ENCODE measurements around the gene UPK1A.
"Not testable (repeated sequence)": the region's sequence is repeated elsewhere in the genome, so short reads cannot be mapped to it uniquely, and the experiment has no call there.

Gene UPK1A

DNA sequence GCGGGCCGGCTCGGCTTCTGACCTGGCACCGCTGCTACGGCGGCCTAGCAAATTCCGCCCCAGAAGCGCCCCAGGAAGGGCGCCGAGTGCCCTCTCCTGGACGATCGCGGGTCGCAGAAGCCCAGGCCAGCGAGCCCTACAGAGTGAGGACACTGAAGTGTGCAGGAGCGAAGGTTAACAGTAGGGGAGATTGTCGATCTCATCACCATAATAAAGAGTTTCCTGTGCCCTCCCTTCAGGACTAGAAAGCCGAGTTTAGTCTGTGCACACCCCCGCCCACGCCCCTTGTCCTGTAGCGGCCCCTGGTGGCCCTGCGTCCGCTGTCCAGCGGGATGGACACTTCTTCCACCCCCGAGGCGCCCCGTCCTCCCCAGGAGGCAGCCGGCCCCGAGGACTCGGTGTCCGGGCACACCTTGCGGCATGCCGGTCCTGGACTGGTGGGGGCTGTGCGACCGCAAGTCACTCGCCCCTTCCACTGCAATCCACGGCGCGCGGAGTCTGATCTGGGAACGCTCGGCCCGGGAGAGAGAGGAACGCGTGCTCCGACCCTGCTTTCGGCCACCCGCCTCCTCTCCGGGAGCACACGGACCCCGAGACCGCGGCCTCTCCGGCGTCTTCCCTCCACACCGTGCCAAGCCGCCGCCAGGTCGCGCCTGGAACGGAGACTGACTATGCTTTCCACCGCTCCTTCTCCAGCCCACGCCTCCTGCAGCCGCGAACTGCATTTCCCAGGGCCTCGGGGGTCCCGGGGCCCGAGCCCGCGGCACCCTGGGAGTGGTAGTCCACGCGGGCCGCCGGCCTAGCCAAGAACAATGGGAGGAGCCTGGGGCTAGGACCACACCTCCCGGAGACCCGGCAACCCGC lies 50.7 kb downstream of the UPK1A start:
- in situ Hi-C loops (cut with MboI; ENCODE audit: low sequenced_read_pairs), result no loop called here

DNA sequence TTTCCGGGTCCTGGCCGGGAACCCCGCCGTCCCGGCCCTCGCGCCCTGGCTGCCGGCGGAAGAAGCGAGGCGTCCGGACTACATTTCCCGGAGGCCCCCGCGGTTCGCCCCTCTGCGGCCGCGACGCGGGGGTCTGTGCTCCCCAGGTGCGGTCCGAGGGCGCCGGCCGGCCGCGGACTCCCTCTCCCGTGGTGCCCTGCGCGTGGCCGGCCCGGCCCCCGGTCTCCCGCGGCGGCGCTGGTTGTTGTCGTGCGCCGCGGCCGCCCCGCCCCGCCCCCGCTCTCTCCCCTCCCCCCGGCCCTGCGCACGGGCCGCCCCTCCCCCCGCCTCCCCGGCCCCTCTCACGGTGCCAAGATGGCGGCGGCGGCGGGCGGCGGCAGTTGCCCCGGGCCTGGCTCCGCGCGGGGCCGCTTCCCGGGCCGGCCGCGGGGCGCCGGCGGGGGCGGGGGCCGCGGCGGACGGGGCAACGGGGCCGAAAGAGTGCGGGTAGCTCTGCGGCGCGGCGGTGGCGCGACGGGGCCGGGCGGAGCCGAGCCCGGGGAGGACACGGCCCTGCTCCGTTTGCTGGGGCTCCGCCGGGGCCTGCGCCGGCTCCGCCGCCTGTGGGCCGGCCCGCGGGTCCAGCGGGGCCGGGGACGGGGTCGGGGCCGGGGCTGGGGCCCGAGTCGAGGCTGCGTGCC lies 51.5 kb downstream of the UPK1A start, which contains the start of gene KMT2B:
Gene KMT2B (plus strand): TSS at position 339 of the 680 bp plus-strand sequence. CDS start 16 bp downstream, at position 355.
- in situ Hi-C loops (cut with MboI; ENCODE audit: low sequenced_read_pairs), result no loop called here

DNA sequence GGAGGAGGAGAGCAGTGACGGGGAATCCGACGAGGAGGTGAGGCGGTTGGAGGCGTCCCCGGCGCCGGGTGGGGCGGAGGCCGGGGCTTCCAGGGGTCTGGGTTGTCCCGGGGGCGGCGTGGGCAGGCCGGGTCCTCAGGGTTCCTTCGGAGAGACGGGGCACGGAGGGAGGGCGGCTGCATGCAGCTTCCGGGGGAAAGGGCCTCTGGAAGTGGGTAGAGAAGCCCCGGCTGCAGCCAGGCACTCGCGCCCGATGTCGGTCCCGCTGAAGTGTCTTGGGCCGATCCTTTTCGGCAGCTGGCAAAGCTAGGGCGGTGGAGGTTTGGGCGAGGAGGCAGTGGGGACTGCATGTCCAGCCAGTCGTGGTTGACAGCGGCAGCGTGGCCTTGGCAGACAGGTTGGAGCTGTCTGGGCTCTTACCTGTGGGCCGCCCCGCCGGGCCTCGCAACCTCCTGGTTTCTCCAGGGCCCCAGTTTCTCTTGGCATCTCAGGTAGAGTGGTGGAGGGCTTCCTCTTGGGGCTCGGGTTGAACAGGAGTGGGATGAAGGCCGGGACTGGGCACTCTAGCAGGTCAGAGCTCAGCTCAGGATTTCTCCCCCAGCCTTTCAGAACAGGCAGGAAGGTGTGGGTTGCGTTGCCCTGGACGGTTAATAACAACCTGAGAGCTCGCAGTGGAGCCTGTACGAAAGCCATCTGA lies 52.2 kb downstream of the UPK1A start:
- in situ Hi-C loops (cut with MboI; ENCODE audit: low sequenced_read_pairs), result no loop called here

DNA sequence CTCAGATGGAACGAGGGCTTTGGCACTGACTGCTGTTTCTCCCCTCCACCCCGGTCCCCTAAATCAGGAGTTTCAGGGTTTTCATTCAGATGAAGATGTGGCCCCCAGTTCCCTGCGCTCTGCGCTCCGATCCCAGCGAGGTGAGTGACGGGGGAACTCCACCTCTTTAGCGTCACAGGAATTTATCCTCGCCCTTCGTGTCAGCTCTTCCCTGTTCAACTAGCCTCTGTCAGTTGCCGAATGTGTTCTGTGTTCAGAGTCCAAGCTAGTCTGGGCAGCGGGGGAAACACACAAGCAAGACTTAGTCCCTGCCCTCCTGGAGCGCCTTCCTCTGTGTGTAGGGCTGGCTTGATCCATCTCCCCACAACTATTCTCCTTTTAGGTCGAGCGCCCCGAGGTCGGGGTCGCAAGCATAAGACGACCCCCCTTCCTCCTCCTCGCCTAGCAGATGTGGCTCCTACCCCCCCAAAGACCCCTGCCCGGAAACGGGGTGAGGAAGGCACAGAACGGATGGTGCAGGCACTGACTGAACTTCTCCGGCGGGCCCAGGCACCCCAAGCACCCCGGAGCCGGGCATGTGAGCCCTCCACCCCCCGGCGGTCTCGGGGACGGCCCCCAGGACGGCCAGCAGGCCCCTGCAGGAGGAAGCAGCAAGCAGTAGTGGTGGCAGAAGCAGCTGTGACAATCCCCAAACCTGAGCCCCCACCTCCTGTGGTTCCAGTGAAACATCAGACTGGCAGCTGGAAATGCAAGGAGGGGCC lies 53.3 kb downstream of the UPK1A start:
- in situ Hi-C loops (cut with MboI; ENCODE audit: low sequenced_read_pairs), result no loop called here

DNA sequence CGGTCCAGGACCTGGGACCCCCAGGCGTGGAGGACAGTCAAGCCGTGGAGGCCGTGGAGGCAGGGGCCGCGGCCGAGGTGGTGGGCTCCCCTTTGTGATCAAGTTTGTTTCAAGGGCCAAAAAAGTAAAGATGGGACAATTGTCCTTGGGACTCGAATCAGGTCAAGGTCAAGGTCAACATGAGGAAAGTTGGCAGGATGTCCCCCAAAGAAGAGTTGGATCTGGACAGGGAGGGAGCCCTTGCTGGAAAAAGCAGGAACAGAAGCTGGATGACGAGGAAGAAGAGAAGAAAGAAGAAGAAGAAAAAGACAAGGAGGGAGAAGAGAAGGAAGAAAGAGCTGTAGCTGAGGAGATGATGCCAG lies 53.8 kb downstream of the UPK1A start:
- in situ Hi-C loops (cut with MboI; ENCODE audit: low sequenced_read_pairs), result no loop called here

GRCh38 chr19:35720648-35721047 lies 54.3 kb downstream of the UPK1A start:
- in situ Hi-C loops (cut with MboI; ENCODE audit: low sequenced_read_pairs), result no loop called here

- in situ Hi-C loops (cut with MboI; ENCODE audit: low sequenced_read_pairs), result no loop called here
Measured at GRCh38 chr19:35721374-35721773, 55.1 kb downstream of the UPK1A start.

- in situ Hi-C loops (cut with MboI; ENCODE audit: low sequenced_read_pairs), result no loop called here
Measured at GRCh38 chr19:35722461-35722860, 56.1 kb downstream of the UPK1A start.

- in situ Hi-C loops (cut with MboI; ENCODE audit: low sequenced_read_pairs), result no loop called here
Measured at GRCh38 chr19:35722897-35723296, 56.6 kb downstream of the UPK1A start.

DNA sequence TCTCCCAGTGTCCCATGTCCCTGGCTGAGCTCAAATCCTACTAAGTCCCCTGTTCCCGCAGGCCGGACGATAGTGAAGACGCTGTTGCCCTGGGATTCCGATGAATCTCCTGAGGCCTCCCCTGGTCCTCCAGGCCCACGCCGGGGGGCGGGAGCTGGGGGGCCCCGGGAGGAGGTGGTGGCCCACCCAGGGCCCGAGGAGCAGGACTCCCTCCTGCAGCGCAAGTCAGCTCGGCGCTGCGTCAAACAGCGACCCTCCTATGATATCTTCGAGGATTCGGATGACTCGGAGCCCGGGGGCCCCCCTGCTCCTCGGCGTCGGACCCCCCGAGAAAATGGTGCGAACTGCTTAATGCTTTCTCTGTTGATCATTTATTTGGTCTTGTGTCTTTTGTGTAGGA lies 57.4 kb downstream of the UPK1A start:
- in situ Hi-C loops (cut with MboI; ENCODE audit: low sequenced_read_pairs), result no loop called here

- in situ Hi-C loops (cut with MboI; ENCODE audit: low sequenced_read_pairs), result not testable (repeated sequence)
Measured at GRCh38 chr19:35724132-35724531, 57.8 kb downstream of the UPK1A start.

DNA sequence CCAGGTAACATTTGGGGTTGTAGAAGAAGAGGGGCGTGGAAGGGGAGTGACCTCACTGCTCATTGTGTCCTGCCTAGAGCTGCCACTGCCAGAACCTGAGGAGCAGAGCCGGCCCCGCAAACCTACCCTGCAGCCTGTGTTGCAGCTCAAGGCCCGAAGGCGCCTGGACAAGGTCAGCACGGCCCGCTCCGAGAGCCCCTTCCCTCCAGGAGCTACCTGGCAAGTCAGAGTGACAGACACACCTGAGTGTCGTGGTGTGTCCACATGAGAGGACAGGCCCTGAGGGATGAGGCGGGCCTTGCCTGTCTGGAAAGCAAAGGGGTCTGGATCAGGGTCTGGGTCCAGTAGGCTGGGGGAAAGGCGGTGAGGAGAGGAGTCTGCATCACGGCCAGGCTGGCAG lies 58.2 kb downstream of the UPK1A start:
- in situ Hi-C loops (cut with MboI; ENCODE audit: low sequenced_read_pairs), result no loop called here

DNA sequence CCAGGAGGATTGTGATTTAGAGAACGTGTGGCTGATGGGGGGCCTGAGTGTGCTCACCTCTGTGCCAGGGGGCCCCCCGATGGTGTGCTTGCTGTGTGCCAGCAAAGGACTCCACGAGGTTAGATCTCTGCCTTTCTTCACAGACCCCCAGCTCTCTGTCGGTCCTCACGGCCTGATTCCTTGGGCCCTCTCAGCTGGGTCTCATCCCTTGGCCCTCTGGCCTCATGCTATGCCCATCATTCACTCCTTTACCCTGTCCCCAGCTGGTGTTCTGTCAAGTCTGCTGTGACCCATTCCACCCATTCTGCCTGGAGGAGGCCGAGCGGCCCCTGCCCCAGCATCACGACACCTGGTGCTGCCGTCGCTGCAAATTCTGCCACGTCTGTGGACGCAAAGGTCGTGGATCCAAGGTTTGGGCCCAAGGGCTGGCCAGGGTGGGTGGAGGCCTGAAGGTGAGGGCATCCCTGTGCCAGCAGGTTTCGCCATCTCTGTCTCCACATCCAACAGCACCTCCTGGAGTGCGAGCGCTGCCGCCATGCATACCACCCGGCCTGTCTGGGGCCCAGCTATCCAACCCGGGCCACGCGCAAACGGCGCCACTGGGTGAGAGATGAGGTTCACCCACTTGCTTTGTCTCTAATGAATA lies 59.0 kb downstream of the UPK1A start:
- in situ Hi-C loops (cut with MboI; ENCODE audit: low sequenced_read_pairs), result no loop called here

DNA sequence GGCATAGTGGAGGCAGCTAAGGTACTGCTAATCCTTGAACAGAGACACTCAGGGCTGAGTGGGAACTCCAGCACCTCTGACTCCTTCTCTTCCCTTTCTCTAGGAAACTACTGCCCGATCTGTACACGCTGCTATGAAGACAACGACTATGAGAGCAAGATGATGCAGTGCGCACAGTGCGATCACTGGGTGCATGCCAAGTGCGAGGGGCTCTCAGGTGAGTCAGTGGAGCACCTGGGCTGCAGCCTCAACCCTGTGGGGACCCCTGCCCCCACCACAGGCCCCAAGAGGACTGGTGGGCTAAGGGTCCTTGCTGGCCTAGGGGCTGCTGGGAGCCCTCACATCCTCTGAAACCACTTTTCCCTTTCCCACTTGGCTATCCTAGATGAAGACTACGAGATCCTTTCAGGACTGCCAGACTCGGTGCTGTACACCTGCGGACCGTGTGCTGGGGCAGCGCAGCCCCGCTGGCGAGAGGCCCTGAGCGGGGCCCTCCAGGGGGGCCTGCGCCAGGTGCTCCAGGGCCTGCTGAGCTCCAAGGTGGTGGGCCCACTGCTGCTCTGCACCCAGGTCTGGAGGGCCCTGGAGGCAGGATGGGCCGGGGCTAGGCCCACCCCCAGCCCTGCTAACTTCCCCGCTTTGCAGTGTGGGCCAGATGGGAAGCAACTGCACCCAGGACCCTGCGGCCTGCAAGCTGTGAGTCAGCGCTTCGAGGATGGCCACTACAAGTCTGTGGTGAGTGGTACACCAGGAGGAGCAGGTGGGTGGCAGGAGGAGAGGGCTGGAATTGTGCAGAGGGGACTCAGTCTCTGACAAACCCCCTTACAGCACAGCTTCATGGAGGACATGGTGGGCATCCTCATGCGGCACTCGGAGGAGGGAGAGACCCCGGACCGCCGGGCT lies 61.0 kb downstream of the UPK1A start:
- in situ Hi-C loops (cut with MboI; ENCODE audit: low sequenced_read_pairs), result no loop called here
